ENCODE measurements around the gene P2RX6. TPM values are rescaled to one million over a fixed set of nuclear protein-coding genes. Genes with fewer than 3 reads are reported as not detected.

P2RX6 gene
- total and polyA plus RNA-seq, 5 donors, result 1.7 to 6.7 (median 4.1) TPM

GRCh38 chr22:21020802-21021429 lies 6.0 kb downstream of the P2RX6 start:
- intact Hi-C loops (cut with DNase I), result loop anchor here in 1 of 4 donors (1.0 kb wide), 1 partner anchor 8 kb away; no protein-coding TSS in a partner anchor
- ATAC-seq (no peak), DNase-seq (peak in 1 of 3 donors; percentile 15)
- no peak overlapping the region for H3K27ac ChIP-seq (ENCODE audit: low read length)
- no peaks in the 10 kb centered on the region for H3K9me3 ChIP-seq (ENCODE audit: control insufficient read depth, low read length)
- WGBS, result 62% methylated on average over 7 of the region's 7 CpGs
- no peaks in the 10 kb centered on the region for H3K27me3 ChIP-seq (ENCODE audit: control insufficient read depth, insufficient read depth)
- no peaks in the 10 kb centered on the region for H3K4me1 ChIP-seq (ENCODE audit: control insufficient read depth, insufficient read depth, low read length)
- no peak overlapping the region for H3K4me3 ChIP-seq (ENCODE audit: low read length)

- H3K27ac ChIP-seq (ENCODE audit: low read length), result no peak overlapping the region
- no peaks in the 10 kb centered on the region for H3K27me3 ChIP-seq (ENCODE audit: control insufficient read depth, insufficient read depth)
- no peak overlapping the region for H3K4me3 ChIP-seq (ENCODE audit: low read length)
- no peaks in the 10 kb centered on the region for H3K4me1 ChIP-seq (ENCODE audit: control insufficient read depth, insufficient read depth, low read length)
- intact Hi-C loops (cut with DNase I), result no loop called here
- no peaks in the 10 kb centered on the region for H3K9me3 ChIP-seq (ENCODE audit: control insufficient read depth, low read length)
- DNase-seq, result peak in 1 of 3 donors; percentile 12
- ATAC-seq, result no peak
- WGBS, result 66% methylated on average over 10 of the region's 10 CpGs
Measured at GRCh38 chr22:21022507-21022906, 7.5 kb downstream of the P2RX6 start.

- Histone ChIP-seq H3K9me3 (ENCODE audit: control insufficient read depth, low read length) (no peaks in the 10 kb centered on the region), H3K27me3 (ENCODE audit: control insufficient read depth, insufficient read depth) (no peaks in the 10 kb centered on the region), H3K4me1 (ENCODE audit: control insufficient read depth, insufficient read depth, low read length) (no peaks in the 10 kb centered on the region), H3K4me3 (ENCODE audit: low read length) (no peak overlapping the region), H3K27ac (ENCODE audit: low read length) (no peak overlapping the region)
- intact Hi-C loops (cut with DNase I), result no loop called here
- WGBS, result 83% methylated on average over 13 of the region's 13 CpGs
- ATAC-seq (no peak), DNase-seq (peak in 1 of 3 donors; percentile 38)
Measured at GRCh38 chr22:21022955-21023614, 8.1 kb downstream of the P2RX6 start.

GRCh38 chr22:21025266-21025665 lies 10.3 kb downstream of the P2RX6 start:
- H3K4me1 ChIP-seq (ENCODE audit: control insufficient read depth, insufficient read depth, low read length), result no peaks in the 10 kb centered on the region
- ATAC-seq, result no peak
- H3K4me3 ChIP-seq (ENCODE audit: low read length), result no peak overlapping the region
- peak in 1 of 3 donors; percentile 31 for DNase-seq
- no peak overlapping the region for H3K27ac ChIP-seq (ENCODE audit: low read length)
- WGBS, result 71% methylated on average over 8 of the region's 8 CpGs
- intact Hi-C loops (cut with DNase I), result no loop called here
- no peaks in the 10 kb centered on the region for H3K9me3 ChIP-seq (ENCODE audit: control insufficient read depth, low read length)
- H3K27me3 ChIP-seq (ENCODE audit: control insufficient read depth, insufficient read depth), result no peaks in the 10 kb centered on the region

- no peak overlapping the region for H3K4me3 ChIP-seq (ENCODE audit: low read length)
- no peaks in the 10 kb centered on the region for H3K4me1 ChIP-seq (ENCODE audit: control insufficient read depth, insufficient read depth, low read length)
- DNase-seq (peak in 1 of 3 donors; percentile 44), ATAC-seq (no peak)
- WGBS, result 85% methylated on average over 27 of the region's 27 CpGs
- no peak overlapping the region for H3K27ac ChIP-seq (ENCODE audit: low read length)
- intact Hi-C loops (cut with DNase I), result no loop called here
- H3K27me3 ChIP-seq (ENCODE audit: control insufficient read depth, insufficient read depth), result no peaks in the 10 kb centered on the region
- no peaks in the 10 kb centered on the region for H3K9me3 ChIP-seq (ENCODE audit: control insufficient read depth, low read length)
Measured at GRCh38 chr22:21025763-21026755, 11.1 kb downstream of the P2RX6 start.

GRCh38 chr22:21026783-21027692 lies 12.1 kb downstream of the P2RX6 start:
- DNase-seq, result peak in 2 of 3 donors; percentile 72 to 85
- H3K27ac ChIP-seq (ENCODE audit: low read length), result no peak overlapping the region
- ATAC-seq, result no peak
- H3K27me3 ChIP-seq (ENCODE audit: control insufficient read depth, insufficient read depth), result no peaks in the 10 kb centered on the region
- intact Hi-C loops (cut with DNase I), result no loop called here
- WGBS, result 66% methylated on average over 14 of the region's 14 CpGs
- no peaks in the 10 kb centered on the region for H3K9me3 ChIP-seq (ENCODE audit: control insufficient read depth, low read length)
- no peak overlapping the region for H3K4me3 ChIP-seq (ENCODE audit: low read length)
- no peaks in the 10 kb centered on the region for H3K4me1 ChIP-seq (ENCODE audit: control insufficient read depth, insufficient read depth, low read length)

- H3K27ac ChIP-seq (ENCODE audit: low read length), result no peak overlapping the region
- no peak for ATAC-seq
- no peaks in the 10 kb centered on the region for H3K4me1 ChIP-seq (ENCODE audit: control insufficient read depth, insufficient read depth, low read length)
- no peaks in the 10 kb centered on the region for H3K9me3 ChIP-seq (ENCODE audit: control insufficient read depth, low read length)
- WGBS, result 86% methylated on average over 13 of the region's 13 CpGs
- intact Hi-C loops (cut with DNase I), result loop anchor here in 1 of 4 donors (1.0 kb wide), 1 partner anchor 8 kb away; no protein-coding TSS in a partner anchor
- no peak overlapping the region for H3K4me3 ChIP-seq (ENCODE audit: low read length)
- H3K27me3 ChIP-seq (ENCODE audit: control insufficient read depth, insufficient read depth), result no peaks in the 10 kb centered on the region
- peak in 2 of 3 donors; percentile 31 to 39 for DNase-seq
Measured at GRCh38 chr22:21028277-21029251, 13.6 kb downstream of the P2RX6 start.

- WGBS, result 73% methylated on average over 12 of the region's 12 CpGs
- ATAC-seq (no peak), DNase-seq (peak in 2 of 3 donors; percentile 19 to 23)
- Histone ChIP-seq H3K4me3 (ENCODE audit: low read length) (no peak overlapping the region), H3K9me3 (ENCODE audit: control insufficient read depth, low read length) (no peaks in the 10 kb centered on the region), H3K4me1 (ENCODE audit: control insufficient read depth, insufficient read depth, low read length) (no peaks in the 10 kb centered on the region), H3K27me3 (ENCODE audit: control insufficient read depth, insufficient read depth) (no peaks in the 10 kb centered on the region), H3K27ac (ENCODE audit: low read length) (no peak overlapping the region)
- intact Hi-C loops (cut with DNase I), result loop anchor here in 1 of 4 donors (1.0 kb wide), 1 partner anchor 9 kb away; no protein-coding TSS in a partner anchor
Measured at GRCh38 chr22:21029486-21030025, 14.6 kb downstream of the P2RX6 start.

- 89% methylated on average over 15 of the region's 15 CpGs for WGBS
- no peak overlapping the region for H3K4me3 ChIP-seq (ENCODE audit: low read length)
- no peaks in the 10 kb centered on the region for H3K9me3 ChIP-seq (ENCODE audit: control insufficient read depth, low read length)
- no peak overlapping the region for H3K27ac ChIP-seq (ENCODE audit: low read length)
- H3K4me1 ChIP-seq (ENCODE audit: control insufficient read depth, insufficient read depth, low read length), result no peaks in the 10 kb centered on the region
- no peaks in the 10 kb centered on the region for H3K27me3 ChIP-seq (ENCODE audit: control insufficient read depth, insufficient read depth)
- DNase-seq (peak in 2 of 3 donors; percentile 17 to 51), ATAC-seq (no peak)
- intact Hi-C loops (cut with DNase I), result no loop called here
Measured at GRCh38 chr22:21030032-21030431, 15.1 kb downstream of the P2RX6 start.

Data from right cardiac atrium (tissue), 5 donors.